DND-41 (cell line): ENCODE measurements around the gene MCCC1.

Experiments
- ATAC-seq: fragments of 200-7000 bp; cut with Tn5 transposase; 3 replicates; pipeline ENCODE4 v1.9.1; 2021; ENCODE audit warnings: low read depth; ENCODE audit not compliant: insufficient read depth
- DNase-seq: peaks from one replicate; pipeline ENCODE4 v3.0.0-alpha.2; 2020
- H2AFZ ChIP-seq: 2 replicates; pipeline ENCODE4 v1.6.0; 2012; ENCODE audit warnings: low read depth, low read length
- H3K27ac ChIP-seq: 2 replicates; pipeline ENCODE4 v1.5.1; 2012; ENCODE audit warnings: low read length, inconsistent platforms
- H3K27me3 ChIP-seq: fragments of 200-600 bp; sonication (generic); 2 replicates; pipeline ENCODE4 v1.6.0; 2012; ENCODE audit warnings: low read length, mild to moderate bottlenecking, inconsistent platforms; ENCODE audit not compliant: insufficient read depth, poor library complexity
- H3K36me3 ChIP-seq: 2 replicates; pipeline ENCODE4 v1.5.1; 2012; ENCODE audit warnings: low read length, inconsistent platforms; ENCODE audit not compliant: insufficient read depth
- H3K4me1 ChIP-seq: 2 replicates; pipeline ENCODE4 v1.5.1; 2012; ENCODE audit warnings: mild to moderate bottlenecking, low read length; ENCODE audit not compliant: insufficient read depth
- H3K4me2 ChIP-seq: 2 replicates; pipeline ENCODE4 v1.6.0; 2012; ENCODE audit warnings: mild to moderate bottlenecking, moderate library complexity, low read length, inconsistent platforms; ENCODE audit not compliant: insufficient read depth
- H3K4me3 ChIP-seq, 2 experiments: fragments of 200-600 bp in 1 of 2; shearing (Covaris generic) in 1 of 2; 2 replicates each; pipeline ENCODE4 v1.5.1; 2012 to 2016; ENCODE audit warnings: inconsistent platforms in 2 of 2, low read length in 2 of 2, mild to moderate bottlenecking in 2 of 2, low read depth in 1 of 2, moderate library complexity in 1 of 2
- H3K79me2 ChIP-seq: 2 replicates; pipeline ENCODE4 v1.6.0; 2012; ENCODE audit warnings: low read length, inconsistent platforms; ENCODE audit not compliant: insufficient read depth
- H3K9ac ChIP-seq: 2 replicates; pipeline ENCODE4 v1.6.0; 2012; ENCODE audit warnings: low read depth, mild to moderate bottlenecking, inconsistent platforms, low read length, moderate library complexity
- H3K9me3 ChIP-seq: 2 replicates; pipeline ENCODE4 v1.5.1; 2012; ENCODE audit warnings: low read length, moderate library complexity, mild to moderate bottlenecking, inconsistent platforms; ENCODE audit not compliant: insufficient read depth, severe bottlenecking
- H4K20me1 ChIP-seq: 2 replicates; pipeline ENCODE4 v1.6.0; 2012; ENCODE audit warnings: low read length; ENCODE audit not compliant: insufficient read depth
- EZH2 ChIP-seq: IDR thresholded peaks from 3 replicates; pipeline ENCODE4 v1.6.1; 2012; ENCODE audit warnings: borderline replicate concordance, low read depth, mild to moderate bottlenecking, moderate library complexity, low read length, inconsistent platforms; ENCODE audit not compliant: severe bottlenecking
- TF ChIP-seq, protein P1 (sequence below): IDR thresholded peaks from 2 replicates; pipeline ENCODE4 v1.5.1; 2012; ENCODE audit warnings: borderline replicate concordance, low read length, moderate library complexity, mild to moderate bottlenecking; ENCODE audit not compliant: poor library complexity, severe bottlenecking; ENCODE audit errors: extremely low read depth

The MCCC1 gene

DNA sequence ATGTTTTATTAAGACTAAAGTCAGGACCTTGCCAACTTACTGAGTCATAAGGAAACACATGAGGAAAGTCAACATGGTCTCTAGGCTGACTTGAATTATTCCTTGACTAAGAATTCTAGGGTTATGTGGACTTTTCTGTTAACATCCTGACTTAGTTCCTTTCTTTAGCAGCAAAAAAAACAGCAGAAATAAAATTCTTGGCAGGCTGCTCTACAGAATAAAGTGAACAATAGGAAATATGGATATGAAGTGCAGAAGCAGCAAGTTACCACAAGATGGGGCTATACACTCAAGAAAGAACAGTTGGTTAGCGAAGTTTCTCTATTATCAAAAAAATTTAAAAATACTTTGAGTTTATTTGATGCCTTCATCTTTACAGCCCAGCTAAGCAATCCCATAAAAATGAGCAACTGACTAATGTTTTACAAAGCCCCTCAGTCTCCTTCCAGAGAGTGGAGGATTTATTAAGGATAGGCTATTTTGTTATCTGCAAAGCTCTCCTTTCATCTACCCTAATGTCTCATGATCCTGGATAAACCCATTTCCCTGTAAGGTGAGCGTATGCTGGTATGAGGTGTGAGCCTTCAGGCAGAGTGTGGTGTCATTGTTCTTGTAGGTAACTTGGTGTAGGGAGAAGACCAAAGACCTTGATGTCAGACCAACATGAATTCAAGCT lies 23.1 kb upstream of the MCCC1 start:
- TF ChIP-seq EZH2 = no peak
- TF ChIP-seq, protein P1, sequence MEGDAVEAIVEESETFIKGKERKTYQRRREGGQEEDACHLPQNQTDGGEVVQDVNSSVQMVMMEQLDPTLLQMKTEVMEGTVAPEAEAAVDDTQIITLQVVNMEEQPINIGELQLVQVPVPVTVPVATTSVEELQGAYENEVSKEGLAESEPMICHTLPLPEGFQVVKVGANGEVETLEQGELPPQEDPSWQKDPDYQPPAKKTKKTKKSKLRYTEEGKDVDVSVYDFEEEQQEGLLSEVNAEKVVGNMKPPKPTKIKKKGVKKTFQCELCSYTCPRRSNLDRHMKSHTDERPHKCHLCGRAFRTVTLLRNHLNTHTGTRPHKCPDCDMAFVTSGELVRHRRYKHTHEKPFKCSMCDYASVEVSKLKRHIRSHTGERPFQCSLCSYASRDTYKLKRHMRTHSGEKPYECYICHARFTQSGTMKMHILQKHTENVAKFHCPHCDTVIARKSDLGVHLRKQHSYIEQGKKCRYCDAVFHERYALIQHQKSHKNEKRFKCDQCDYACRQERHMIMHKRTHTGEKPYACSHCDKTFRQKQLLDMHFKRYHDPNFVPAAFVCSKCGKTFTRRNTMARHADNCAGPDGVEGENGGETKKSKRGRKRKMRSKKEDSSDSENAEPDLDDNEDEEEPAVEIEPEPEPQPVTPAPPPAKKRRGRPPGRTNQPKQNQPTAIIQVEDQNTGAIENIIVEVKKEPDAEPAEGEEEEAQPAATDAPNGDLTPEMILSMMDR = peak; percentile 89
- H4K20me1 ChIP-seq = no peaks in the 10 kb centered on the region
- H3K9me3 ChIP-seq = no peaks in the 10 kb centered on the region
- H3K27ac ChIP-seq = no peak overlapping the region
- no peaks in the 10 kb centered on the region for H3K4me1 ChIP-seq
- H3K4me2 ChIP-seq = no peak overlapping the region
- peaks cover 7% of the 10 kb centered on the region for H3K27me3 ChIP-seq
- ATAC-seq (peak; percentile 60), DNase-seq (no peak)
- peak overlapping the region; percentile 15; the same call in 1 of the 2 replicates for H2AFZ ChIP-seq
- H3K4me3 ChIP-seq = no peak overlapping the region
- no peak overlapping the region for H3K9ac ChIP-seq
- H3K36me3 ChIP-seq = no peaks in the 10 kb centered on the region
- no peaks in the 10 kb centered on the region for H3K79me2 ChIP-seq

- TF ChIP-seq EZH2 = no peak
- TF ChIP-seq, protein P1 = no peak
- H3K36me3 ChIP-seq = no peaks in the 10 kb centered on the region
- H2AFZ ChIP-seq = no peak overlapping the region
- H3K27me3 ChIP-seq = peaks cover 11% of the 10 kb centered on the region
- H3K9me3 ChIP-seq = no peaks in the 10 kb centered on the region
- ATAC-seq = no peak
- no peaks in the 10 kb centered on the region for H3K79me2 ChIP-seq
- H3K4me3 ChIP-seq = no peak overlapping the region
- H4K20me1 ChIP-seq = no peaks in the 10 kb centered on the region
- DNase-seq = no peak
- H3K9ac ChIP-seq = no peak overlapping the region
- H3K4me1 ChIP-seq = peaks cover 9% of the 10 kb centered on the region
- no peak overlapping the region for H3K4me2 ChIP-seq
- no peak overlapping the region for H3K27ac ChIP-seq
Observed at GRCh38 chr3:183120538-183121215, 21.4 kb upstream of the MCCC1 start.

GRCh38 chr3:183117056-183117455 lies 17.8 kb upstream of the MCCC1 start:
- no peak for ATAC-seq
- TF ChIP-seq EZH2 = no peak
- TF ChIP-seq, protein P1 = no peak
- Histone ChIP-seq H4K20me1 (no peaks in the 10 kb centered on the region), H3K36me3 (no peaks in the 10 kb centered on the region), H3K27me3 (peaks cover 11% of the 10 kb centered on the region), H3K4me2 (no peak overlapping the region), H3K9ac (no peak overlapping the region), H3K4me1 (peaks cover 9% of the 10 kb centered on the region), H3K79me2 (no peaks in the 10 kb centered on the region), H3K9me3 (no peaks in the 10 kb centered on the region), H3K27ac (no peak overlapping the region), H3K4me3 (no peak overlapping the region), H2AFZ (no peak overlapping the region)
- no peak for DNase-seq
